ENCODE data around the gene BICRA. TPM values are rescaled to one million over a fixed set of nuclear protein-coding genes. Genes with fewer than 3 reads are reported as not detected.

BICRA gene
- polyA plus RNA-seq: 10 to 100 TPM in 1 of 4 donors, 1 to 10 TPM in 3; 4.3 to 10.9 (median 8.4) TPM
- long read RNA-seq, donor 1, transcript BICRA-203 (1 exons, 3,312 nt): major isoform, 16 of 18 reads
- long read RNA-seq, donor 1, partial matches to known transcripts: 0 of 18 reads
- long read RNA-seq, donor 1, other reads (novel, unspliced or antisense): 0 of 18 reads
- long read RNA-seq, donor 2, partial matches to known transcripts: 0 of 3 reads
- long read RNA-seq, donor 2, other reads (novel, unspliced or antisense): 0 of 3 reads
- long read RNA-seq, donor 3, transcript BICRA-203 (1 exons, 3,312 nt): major isoform, 14 of 14 reads
- long read RNA-seq, donor 3, partial matches to known transcripts: 0 of 14 reads
- long read RNA-seq, donor 3, other reads (novel, unspliced or antisense): 0 of 14 reads
- long read RNA-seq, donor 4, partial matches to known transcripts: 0 of 1 reads
- long read RNA-seq, donor 4, other reads (novel, unspliced or antisense): 0 of 1 reads
- long read RNA-seq, donor 5, partial matches to known transcripts: 0 of 4 reads
- long read RNA-seq, donor 5, other reads (novel, unspliced or antisense): 0 of 4 reads
- long read RNA-seq, donor 6, transcript BICRA-203 (1 exons, 3,312 nt): major isoform, 5 of 6 reads
- long read RNA-seq, donor 6, partial matches to known transcripts: 0 of 6 reads
- long read RNA-seq, donor 6, other reads (novel, unspliced or antisense): 0 of 6 reads
- long read RNA-seq, donor 7, transcript BICRA-203 (1 exons, 3,312 nt): major isoform, 20 of 20 reads
- long read RNA-seq, donor 7, partial matches to known transcripts: 0 of 20 reads
- long read RNA-seq, donor 7, other reads (novel, unspliced or antisense): 0 of 20 reads
- long read RNA-seq, donor 8, transcript BICRA-203 (1 exons, 3,312 nt): major isoform, 5 of 5 reads
- long read RNA-seq, donor 8, partial matches to known transcripts: 0 of 5 reads
- long read RNA-seq, donor 8, other reads (novel, unspliced or antisense): 0 of 5 reads
- long read RNA-seq, donor 9, partial matches to known transcripts: 0 of 5 reads
- long read RNA-seq, donor 9, other reads (novel, unspliced or antisense): 0 of 5 reads
- long read RNA-seq, donor 10, transcript BICRA-203 (1 exons, 3,312 nt): major isoform, 10 of 11 reads
- long read RNA-seq, donor 10, partial matches to known transcripts: 0 of 11 reads
- long read RNA-seq, donor 10, other reads (novel, unspliced or antisense): 0 of 11 reads

GRCh38 chr19:47608969-47609905 lies at the start of gene BICRA:
Gene BICRA, plus strand, starts transcription at chr19:47609134. Its CDS starts 64,441 bp downstream, at chr19:47673575.
- FAIRE-seq: no peak
- Histone ChIP-seq H3K27ac (ENCODE audit: low read depth in 1 of 3, low read length in 2 of 3) (peak within 1 kb of the TSS; percentile 91 to 99 (median 97)), H3K4me1 (ENCODE audit: control insufficient read depth in 3 of 3, insufficient read depth in 2 of 3, low read depth in 1 of 3, low read length in 2 of 3) (peaks cover 0 to 9% (median 0%) of the 10 kb centered on the region in 3 donors)

GRCh38 chr19:47560999-47561398 lies 47.9 kb upstream of the BICRA start:
- DNase-seq (peak in 1 of 2 donors; percentile 25), FAIRE-seq (no peak)
- Histone ChIP-seq H3K4me3 (ENCODE audit: low read depth in 1 of 3, low read length in 3 of 3) (no peak overlapping the region), H3K36me3 (ENCODE audit: control insufficient read depth in 3 of 3, insufficient read depth in 2 of 3, low read depth in 1 of 3, low read length in 3 of 3) (no peaks in the 10 kb centered on the region), H3K27ac (ENCODE audit: low read depth in 1 of 3, low read length in 2 of 3) (no peak overlapping the region), H3K27me3 (ENCODE audit: control insufficient read depth in 3 of 3, insufficient read depth in 3 of 3, low read length in 3 of 3) (no peaks in the 10 kb centered on the region), H3K4me1 (ENCODE audit: control insufficient read depth in 3 of 3, insufficient read depth in 2 of 3, low read depth in 1 of 3, low read length in 2 of 3) (peaks cover 0 to 12% (median 3%) of the 10 kb centered on the region in 3 donors), H3K9me3 (ENCODE audit: control insufficient read depth in 2 of 2, insufficient read depth in 1 of 2, low read depth in 1 of 2, low read length in 1 of 2) (no peaks in the 10 kb centered on the region)
- WGBS, 3 donors: 85 to 93% (median 85%) methylated on average over 2 of the region's 2 CpGs

More at GRCh38 chr19:47608969-47609905, at the start of gene BICRA:
- Histone ChIP-seq H3K27me3 (ENCODE audit: control insufficient read depth in 3 of 3, insufficient read depth in 3 of 3, low read length in 3 of 3) (no peaks in the 10 kb centered on the region), H3K4me3 (ENCODE audit: low read depth in 1 of 3, low read length in 3 of 3) (peak within 1 kb of the TSS; percentile 64 to 97 (median 84)), H3K36me3 (ENCODE audit: control insufficient read depth in 3 of 3, insufficient read depth in 2 of 3, low read depth in 1 of 3, low read length in 3 of 3) (peaks cover 0 to 22% (median 2%) of the 10 kb centered on the region in 3 donors), H3K9me3 (ENCODE audit: control insufficient read depth in 2 of 2, insufficient read depth in 1 of 2, low read depth in 1 of 2, low read length in 1 of 2) (no peaks in the 10 kb centered on the region)
- WGBS, 3 donors: 0 to 1% (median 0%) methylated on average over 37 to 94 of the region's 94 CpGs
- peak; percentile 82 to 91 for DNase-seq

- Histone ChIP-seq H3K4me3 (ENCODE audit: low read depth in 1 of 3, low read length in 3 of 3) (no peak overlapping the region), H3K27ac (ENCODE audit: low read depth in 1 of 3, low read length in 2 of 3) (no peak overlapping the region), H3K9me3 (ENCODE audit: control insufficient read depth in 2 of 2, insufficient read depth in 1 of 2, low read depth in 1 of 2, low read length in 1 of 2) (no peaks in the 10 kb centered on the region), H3K4me1 (ENCODE audit: control insufficient read depth in 3 of 3, insufficient read depth in 2 of 3, low read depth in 1 of 3, low read length in 2 of 3) (peaks cover 0 to 12% (median 3%) of the 10 kb centered on the region in 3 donors), H3K36me3 (ENCODE audit: control insufficient read depth in 3 of 3, insufficient read depth in 2 of 3, low read depth in 1 of 3, low read length in 3 of 3) (no peaks in the 10 kb centered on the region), H3K27me3 (ENCODE audit: control insufficient read depth in 3 of 3, insufficient read depth in 3 of 3, low read length in 3 of 3) (no peaks in the 10 kb centered on the region)
- WGBS, 3 donors: 78 to 83% (median 79%) methylated on average over 7 of the region's 7 CpGs
- DNase-seq (no peak), FAIRE-seq (no peak)
Observed at GRCh38 chr19:47561440-47562057, 47.4 kb upstream of the BICRA start.

- Histone ChIP-seq H3K27ac (ENCODE audit: low read depth in 1 of 3, low read length in 2 of 3) (peak overlapping the region; percentile 54 to 79 (median 58)), H3K36me3 (ENCODE audit: control insufficient read depth in 3 of 3, insufficient read depth in 2 of 3, low read depth in 1 of 3, low read length in 3 of 3) (no peaks in the 10 kb centered on the region), H3K4me3 (ENCODE audit: low read depth in 1 of 3, low read length in 3 of 3) (no peak overlapping the region), H3K27me3 (ENCODE audit: control insufficient read depth in 3 of 3, insufficient read depth in 3 of 3, low read length in 3 of 3) (no peaks in the 10 kb centered on the region), H3K4me1 (ENCODE audit: control insufficient read depth in 3 of 3, insufficient read depth in 2 of 3, low read depth in 1 of 3, low read length in 2 of 3) (peaks cover 0 to 12% (median 3%) of the 10 kb centered on the region in 3 donors), H3K9me3 (ENCODE audit: control insufficient read depth in 2 of 2, insufficient read depth in 1 of 2, low read depth in 1 of 2, low read length in 1 of 2) (no peaks in the 10 kb centered on the region)
- 17 to 57% (median 23%) methylated on average over 3 of the region's 3 CpGs for WGBS, 3 donors
- no peak for FAIRE-seq
- peak; percentile 85 to 92 for DNase-seq
Observed at GRCh38 chr19:47564081-47564480, 44.9 kb upstream of the BICRA start.

DNA sequence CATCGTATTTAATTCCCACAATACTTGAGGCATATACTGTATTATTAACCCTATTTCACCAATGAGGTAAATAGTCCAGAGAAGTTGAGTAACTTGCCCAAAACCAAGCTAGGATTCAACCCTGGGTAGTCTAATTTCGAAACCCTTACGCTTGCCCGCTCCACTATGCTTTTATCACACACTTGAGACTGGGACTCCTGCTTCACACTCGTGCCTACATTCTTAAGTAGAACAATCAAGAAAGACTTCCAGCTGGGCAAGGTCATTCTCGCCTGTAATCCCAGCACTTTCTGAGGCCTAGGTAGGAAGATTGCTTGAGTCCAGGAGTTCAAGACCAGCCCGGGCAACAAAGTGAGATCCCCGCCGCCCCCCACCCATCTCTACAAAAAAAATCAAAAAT lies 39.6 kb upstream of the BICRA start:
- Histone ChIP-seq H3K4me3 (ENCODE audit: low read depth in 1 of 3, low read length in 3 of 3) (no peak overlapping the region), H3K27ac (ENCODE audit: low read depth in 1 of 3, low read length in 2 of 3) (no peak overlapping the region), H3K27me3 (ENCODE audit: control insufficient read depth in 3 of 3, insufficient read depth in 3 of 3, low read length in 3 of 3) (peaks cover 0 to 19% (median 0%) of the 10 kb centered on the region in 3 donors), H3K4me1 (ENCODE audit: control insufficient read depth in 3 of 3, insufficient read depth in 2 of 3, low read depth in 1 of 3, low read length in 2 of 3) (peaks cover 0 to 8% (median 0%) of the 10 kb centered on the region in 3 donors), H3K9me3 (ENCODE audit: control insufficient read depth in 2 of 2, insufficient read depth in 1 of 2, low read depth in 1 of 2, low read length in 1 of 2) (peaks cover 0 to 8% of the 10 kb centered on the region in 2 donors), H3K36me3 (ENCODE audit: control insufficient read depth in 3 of 3, insufficient read depth in 2 of 3, low read depth in 1 of 3, low read length in 3 of 3) (no peaks in the 10 kb centered on the region)
- WGBS, 3 donors: 82 to 86% (median 82%) methylated on average over 9 of the region's 9 CpGs
- no peak for DNase-seq
- no peak for FAIRE-seq

- WGBS, 3 donors: 71 to 84% (median 79%) methylated on average over 21 to 22 of the region's 22 CpGs
- H3K4me1 ChIP-seq (ENCODE audit: control insufficient read depth in 3 of 3, insufficient read depth in 2 of 3, low read depth in 1 of 3, low read length in 2 of 3): peaks cover 0 to 4% (median 0%) of the 10 kb centered on the region in 3 donors
- H3K27me3 ChIP-seq (ENCODE audit: control insufficient read depth in 3 of 3, insufficient read depth in 3 of 3, low read length in 3 of 3): peaks cover 0 to 19% (median 0%) of the 10 kb centered on the region in 3 donors
- H3K27ac ChIP-seq (ENCODE audit: low read depth in 1 of 3, low read length in 2 of 3): no peak overlapping the region
- H3K36me3 ChIP-seq (ENCODE audit: control insufficient read depth in 3 of 3, insufficient read depth in 2 of 3, low read depth in 1 of 3, low read length in 3 of 3): no peaks in the 10 kb centered on the region
- peaks cover 0 to 8% of the 10 kb centered on the region in 2 donors for H3K9me3 ChIP-seq (ENCODE audit: control insufficient read depth in 2 of 2, insufficient read depth in 1 of 2, low read depth in 1 of 2, low read length in 1 of 2)
- H3K4me3 ChIP-seq (ENCODE audit: low read depth in 1 of 3, low read length in 3 of 3): peak overlapping the region in 1 of 3 donors; percentile 32
- no peak for FAIRE-seq
- no peak for DNase-seq
Observed at GRCh38 chr19:47572635-47573034, 36.3 kb upstream of the BICRA start.

Measured in small intestine (tissue), 16 donors.